Measurements from ENCODE around the gene MRPL46.
"Not testable (repeated sequence)": the region's sequence is repeated elsewhere in the genome, so short reads cannot be mapped to it uniquely, and the experiment has no call there.

The MRPL46 gene

DNA sequence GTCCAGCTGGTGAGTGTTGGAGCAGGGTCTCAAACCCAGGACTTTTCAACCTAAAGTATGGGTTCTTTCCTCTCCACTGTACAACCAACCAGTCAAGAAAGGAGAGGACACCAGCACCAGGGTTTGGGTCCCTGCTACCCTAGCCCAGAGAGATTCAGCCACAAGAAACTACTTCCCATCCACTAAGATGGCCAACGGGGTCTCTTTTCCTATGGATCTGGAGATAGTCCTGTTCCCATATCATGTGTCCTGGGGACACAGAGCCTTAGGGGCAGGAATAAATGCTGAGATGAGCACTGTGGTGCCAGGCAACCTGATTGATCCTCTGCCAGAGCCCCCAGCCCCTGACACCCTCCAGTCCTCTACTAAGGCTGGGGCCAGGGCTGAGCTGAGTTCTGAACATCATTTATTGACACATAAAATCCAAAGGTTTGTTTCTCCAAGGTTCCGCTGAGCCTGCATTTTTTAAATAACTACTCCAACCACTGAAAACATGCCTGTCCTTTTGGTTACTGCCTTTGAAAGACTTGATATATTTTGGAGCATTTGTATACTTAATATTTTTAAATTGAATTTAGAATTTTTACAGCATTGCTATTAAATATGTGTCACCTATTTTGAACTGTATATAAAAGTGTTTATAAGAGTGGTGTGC is 26.0 kb downstream of the MRPL46 start:
- DNase-seq (ENCODE audit: low read depth): no peak

DNA sequence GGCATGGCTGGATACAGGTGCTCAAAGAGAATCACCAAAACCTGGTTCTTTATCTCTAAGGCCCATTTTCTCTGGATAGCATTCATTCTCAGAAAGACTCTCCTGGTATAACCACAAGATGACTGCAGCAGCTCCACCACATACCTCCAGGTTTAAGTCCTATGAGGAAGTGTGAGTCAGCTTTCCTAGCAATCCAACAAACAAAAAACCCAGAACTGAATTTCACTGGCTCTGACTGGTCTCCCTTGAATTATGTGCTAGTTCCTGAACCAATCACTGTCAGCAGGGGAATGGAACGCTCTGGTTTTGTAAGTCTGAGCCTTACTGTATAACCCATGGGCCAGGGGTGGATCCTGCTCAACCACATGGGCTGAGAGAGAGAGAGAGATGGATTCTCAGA is 27.2 kb downstream of the MRPL46 start:
- DNase-seq (ENCODE audit: low read depth): no peak

DNA sequence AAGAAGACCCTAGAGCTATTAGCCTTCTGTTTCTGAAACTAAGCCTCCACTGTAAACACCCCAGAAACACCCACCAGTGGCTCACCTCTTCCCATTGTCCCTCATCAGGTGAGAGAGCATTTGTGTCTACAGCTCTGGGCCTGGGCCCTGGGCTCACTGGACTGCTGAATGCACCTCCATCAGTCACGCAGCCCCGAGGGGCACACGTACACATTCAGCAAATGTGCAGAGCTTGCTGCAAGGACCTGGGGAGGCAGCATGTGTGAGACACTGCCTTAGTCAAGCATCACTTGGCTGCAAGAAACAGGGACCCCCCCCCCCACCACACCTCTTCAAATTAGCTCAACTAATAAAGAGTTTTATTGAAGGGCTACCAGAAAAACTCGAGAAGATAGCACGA is 29.0 kb downstream of the MRPL46 start:
- DNase-seq (ENCODE audit: low read depth): no peak

- not testable (repeated sequence) for DNase-seq (ENCODE audit: low read depth)
Measured at GRCh38 chr15:88434106-88434505, 33.1 kb downstream of the MRPL46 start.

DNA sequence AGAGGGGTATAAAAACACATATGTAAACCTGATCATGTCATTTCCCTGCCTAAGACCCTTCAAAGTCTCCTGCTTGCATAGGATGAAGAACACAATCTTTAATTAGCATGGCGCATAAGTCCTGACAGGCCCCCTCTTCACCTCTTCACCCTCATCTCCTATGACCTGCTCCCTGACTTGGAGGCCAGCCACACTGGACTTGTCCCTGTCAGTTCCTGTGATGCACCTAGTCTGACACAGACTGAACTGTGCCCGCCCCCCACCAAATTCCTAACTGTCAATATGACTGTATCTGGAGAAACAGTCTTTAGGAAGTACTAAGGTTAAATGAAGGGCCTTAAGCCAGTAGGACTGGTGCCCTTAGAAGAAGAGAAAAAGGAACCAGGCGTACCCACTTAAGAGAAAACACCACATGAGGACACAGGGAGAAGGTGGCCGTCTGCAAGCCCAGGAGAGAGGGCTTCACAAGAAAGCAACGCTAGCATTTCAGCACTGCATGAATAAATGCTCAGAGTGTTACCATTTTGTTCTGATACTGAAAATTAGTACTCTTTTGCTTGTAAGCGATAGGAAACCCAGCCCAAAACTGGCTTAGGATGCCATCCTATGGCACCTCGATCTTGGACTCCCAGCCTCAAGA is 34.0 kb downstream of the MRPL46 start:
- DNase-seq (ENCODE audit: low read depth): no peak

DNA sequence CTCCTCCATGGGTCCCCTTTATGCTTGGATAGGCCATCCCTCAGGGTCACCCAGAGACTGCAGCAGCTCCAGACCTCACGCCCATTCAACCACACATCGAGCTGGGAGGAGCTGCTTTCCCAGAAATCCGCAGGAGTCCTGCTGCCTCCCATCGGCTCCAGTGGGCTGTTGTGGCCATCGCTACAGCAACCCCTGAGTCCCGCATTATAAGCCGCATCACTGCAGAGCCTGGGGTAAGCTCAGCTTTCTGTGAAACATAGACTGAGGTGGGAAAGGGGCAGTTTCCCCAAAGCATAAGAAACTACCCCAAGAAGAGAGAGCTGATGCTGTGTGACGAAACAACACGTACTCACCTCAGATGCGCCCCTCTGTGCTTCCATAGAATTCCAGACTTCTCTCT is 35.7 kb downstream of the MRPL46 start:
- no peak for DNase-seq (ENCODE audit: low read depth)

DNA sequence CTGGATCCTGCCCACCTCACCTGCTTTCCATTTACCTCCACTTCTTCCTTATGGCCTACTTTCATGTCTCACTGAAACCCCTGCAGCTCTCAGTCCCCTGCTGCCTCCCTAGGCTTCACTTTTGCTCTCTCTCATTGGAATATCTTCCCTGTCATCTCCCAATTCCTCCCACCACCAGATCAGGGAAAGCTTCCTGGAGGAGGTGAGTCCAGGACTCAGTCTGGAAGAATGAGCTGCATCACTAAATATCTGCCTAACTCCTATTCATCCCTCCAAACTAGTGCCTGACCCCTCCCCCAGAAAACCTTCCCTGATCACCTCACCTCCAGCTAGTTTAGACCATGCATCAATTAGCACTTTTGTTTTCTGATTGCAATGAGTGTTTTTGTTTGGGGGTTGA is 37.1 kb downstream of the MRPL46 start:
- DNase-seq (ENCODE audit: low read depth): no peak

DNA sequence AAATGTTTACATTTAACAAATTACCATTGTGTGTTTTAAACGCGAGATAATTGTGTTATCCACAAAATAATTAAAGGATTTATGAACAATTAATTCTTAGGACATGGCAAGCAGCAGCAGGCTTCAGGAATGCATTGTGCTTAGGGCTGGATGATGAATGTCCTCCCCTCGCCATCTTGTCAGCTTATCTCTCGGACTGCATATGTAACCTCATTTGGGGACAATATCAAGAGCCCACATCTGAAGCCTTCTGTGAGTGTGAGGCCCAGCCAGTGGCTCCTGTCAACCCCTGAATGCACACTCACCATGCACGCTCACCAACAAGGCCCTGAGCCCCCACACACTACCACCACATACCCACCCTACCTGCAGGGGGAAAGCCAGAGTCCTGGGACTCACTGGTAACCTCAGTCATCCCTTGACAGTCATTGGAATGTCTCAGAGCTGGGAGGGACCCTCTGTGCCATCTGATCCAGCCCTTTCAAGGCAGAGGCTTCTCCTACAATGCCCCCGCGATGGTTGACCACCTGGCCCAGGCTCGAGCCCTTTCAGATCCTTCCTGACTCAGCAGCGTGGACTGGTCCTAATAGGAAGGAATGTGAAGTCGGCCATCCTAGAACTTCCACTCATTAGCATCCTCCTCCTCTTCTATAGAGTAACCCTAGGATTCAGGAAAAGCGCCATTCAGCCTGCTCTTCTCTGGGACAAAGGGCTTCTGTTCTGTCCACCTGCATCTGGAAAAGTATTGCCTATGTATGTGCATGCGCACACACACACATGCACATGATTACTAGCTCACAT is 38.2 kb downstream of the MRPL46 start:
- DNase-seq (ENCODE audit: low read depth): no peak

DNA sequence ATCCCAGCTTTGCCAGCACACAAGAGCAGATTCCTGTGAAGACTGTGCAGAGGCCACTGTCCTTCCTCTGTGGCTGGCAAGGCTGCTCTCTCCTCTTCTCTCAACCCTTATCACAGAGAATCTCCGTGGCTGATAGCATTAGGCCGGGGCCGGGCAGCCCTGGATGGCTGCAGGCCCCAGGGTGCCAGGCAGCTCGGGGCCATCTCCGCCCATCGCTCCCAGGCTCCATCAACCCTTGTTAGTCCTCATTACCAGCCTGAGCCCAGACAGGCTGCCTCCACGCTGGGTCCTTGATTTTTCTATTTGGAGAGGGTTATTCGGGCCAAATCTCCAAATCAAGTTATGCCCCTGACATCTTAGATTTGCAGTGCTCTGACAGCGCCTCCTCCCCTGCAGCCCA is 39.1 kb downstream of the MRPL46 start:
- DNase-seq (ENCODE audit: low read depth): no peak

DNA sequence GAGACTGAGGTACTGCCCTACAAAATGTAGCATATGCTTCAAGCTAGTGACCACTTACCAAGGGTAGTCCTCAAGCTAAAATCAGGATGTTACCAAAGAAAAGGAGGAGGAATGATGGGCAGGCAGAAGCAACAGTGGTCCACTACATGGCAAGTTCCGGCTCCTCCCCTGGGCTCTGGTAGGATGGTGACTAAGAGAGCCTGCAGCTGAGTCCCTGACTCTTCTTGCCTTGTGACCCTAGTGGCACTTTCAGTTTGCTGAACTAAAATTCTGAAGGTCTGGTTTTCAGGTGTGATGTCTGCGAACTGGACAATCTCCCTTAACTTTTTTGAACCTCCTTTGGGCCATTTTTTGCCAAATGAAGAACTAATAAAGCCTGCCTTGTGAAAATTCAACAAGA is 40.9 kb downstream of the MRPL46 start:
- DNase-seq (ENCODE audit: low read depth): no peak

GRCh38 chr15:88423331-88423730 is 43.9 kb downstream of the MRPL46 start:
- no peak for DNase-seq (ENCODE audit: low read depth)

GRCh38 chr15:88419830-88420229 is 47.4 kb downstream of the MRPL46 start:
- DNase-seq (ENCODE audit: low read depth): no peak

All from fibroblast of the conjunctiva (primary cell).